PFSK-1 (cell line): ENCODE results near the gene DENND1B.

Experiments used
- POLR2AphosphoS5 ChIP-seq: IDR thresholded peaks from 2 replicates; pipeline ENCODE4 v1.6.1; 2012; ENCODE audit warnings: low read depth, mild to moderate bottlenecking, control low read depth, low read length, moderate library complexity
- REST ChIP-seq, 2 experiments: IDR thresholded peaks; 2 replicates each; pipeline versions ENCODE4 v1.6.1 to v1.8.0; 2011 to 2012; ENCODE audit warnings: low read depth in 2 of 2, low read length in 2 of 2, control low read depth in 1 of 2, inconsistent platforms in 1 of 2, mild to moderate bottlenecking in 1 of 2, moderate library complexity in 1 of 2; ENCODE audit not compliant: insufficient read depth in 1 of 2
- TAF1 ChIP-seq: IDR thresholded peaks from 2 replicates; pipeline ENCODE4 v1.6.1; 2012; ENCODE audit warnings: low read length, control low read depth, borderline replicate concordance; ENCODE audit not compliant: insufficient read depth

DNA sequence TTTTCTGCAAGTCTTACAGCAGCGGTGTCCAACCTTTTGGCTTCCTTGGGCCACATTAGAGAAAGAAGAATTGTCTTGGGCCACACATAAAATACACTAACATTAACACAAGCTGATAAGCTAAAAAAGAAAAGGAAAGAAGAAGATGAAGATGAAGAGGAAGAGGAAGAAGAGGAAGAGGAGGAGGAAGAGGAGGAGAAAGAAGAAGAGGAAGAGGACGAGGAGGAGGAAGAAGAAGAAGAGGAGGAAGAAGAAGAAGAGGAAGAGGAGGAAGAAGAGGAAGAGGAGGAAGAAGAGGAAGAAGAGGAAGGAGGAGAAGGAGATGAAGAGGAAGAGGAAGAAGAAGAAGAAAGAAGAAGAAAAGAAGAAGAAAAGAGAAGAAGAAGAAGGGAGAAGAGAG lies 230.7 kb downstream of the DENND1B start:
- TF ChIP-seq TAF1 (no peak), POLR2AphosphoS5 (no peak), REST (IDR thresholded peaks at IDR 0.05; ENCODE audit: insufficient read depth in 1 of 2, low read depth in 2 of 2, low read length in 2 of 2) (no peak)
